GM18951 (cell line): Measurements from ENCODE around the gene PDK2.
A peak's percentile ranks its signal among the peaks of the same experiment; 100 is the strongest.

Source experiments
- POLR2A ChIP-seq: IDR thresholded peaks from 4 replicates; pipeline ENCODE4 v1.6.1; 2011; ENCODE audit warnings: mild to moderate bottlenecking; ENCODE audit not compliant: insufficient read length, insufficient read depth; ENCODE audit errors: extremely low read depth
- in situ Hi-C: fragments of 300-500 bp; cut with MboI; formaldehyde crosslinking; loops from one replicate; pipeline ENCODE4 v1.12.0; 2022; ENCODE audit warnings: low sequenced_read_pairs, mixed read lengths, inconsistent platforms; ENCODE audit not compliant: unreplicated experiment

Gene PDK2

GRCh38 chr17:50155115-50155819 lies 60.1 kb downstream of the PDK2 start:
- in situ Hi-C loops = no loop called here
- no peak for TF ChIP-seq POLR2A

GRCh38 chr17:50157891-50158290 lies 62.7 kb downstream of the PDK2 start:
- in situ Hi-C loops = no loop called here
- no peak for TF ChIP-seq POLR2A

- in situ Hi-C loops = no loop called here
- peak; percentile 60 for TF ChIP-seq POLR2A
These were observed 66.1 kb downstream of the PDK2 start for GRCh38 chr17:50161023-50161910.
